ENCODE measurements around the gene NSG1.

- no peak for TF ChIP-seq FOXJ3 (CRISPR knock-in tag; IDR thresholded peaks at IDR 0.05; ENCODE audit: borderline replicate concordance)
- TF ChIP-seq JUND (CRISPR knock-in tag; IDR thresholded peaks at IDR 0.05): no peak
- no peak for TF ChIP-seq DPF2 (CRISPR knock-in tag; IDR thresholded peaks at IDR 0.05; ENCODE audit: borderline replicate concordance, low read depth)
- no peak for TF ChIP-seq KDM5A (IDR thresholded peaks at IDR 0.05; ENCODE audit: borderline replicate concordance, low read length)
- TF ChIP-seq CCAR2 (optimal IDR thresholded peaks at IDR 0.05; ENCODE audit: low read depth, low read length): no peak
- TF ChIP-seq, protein P1, sequence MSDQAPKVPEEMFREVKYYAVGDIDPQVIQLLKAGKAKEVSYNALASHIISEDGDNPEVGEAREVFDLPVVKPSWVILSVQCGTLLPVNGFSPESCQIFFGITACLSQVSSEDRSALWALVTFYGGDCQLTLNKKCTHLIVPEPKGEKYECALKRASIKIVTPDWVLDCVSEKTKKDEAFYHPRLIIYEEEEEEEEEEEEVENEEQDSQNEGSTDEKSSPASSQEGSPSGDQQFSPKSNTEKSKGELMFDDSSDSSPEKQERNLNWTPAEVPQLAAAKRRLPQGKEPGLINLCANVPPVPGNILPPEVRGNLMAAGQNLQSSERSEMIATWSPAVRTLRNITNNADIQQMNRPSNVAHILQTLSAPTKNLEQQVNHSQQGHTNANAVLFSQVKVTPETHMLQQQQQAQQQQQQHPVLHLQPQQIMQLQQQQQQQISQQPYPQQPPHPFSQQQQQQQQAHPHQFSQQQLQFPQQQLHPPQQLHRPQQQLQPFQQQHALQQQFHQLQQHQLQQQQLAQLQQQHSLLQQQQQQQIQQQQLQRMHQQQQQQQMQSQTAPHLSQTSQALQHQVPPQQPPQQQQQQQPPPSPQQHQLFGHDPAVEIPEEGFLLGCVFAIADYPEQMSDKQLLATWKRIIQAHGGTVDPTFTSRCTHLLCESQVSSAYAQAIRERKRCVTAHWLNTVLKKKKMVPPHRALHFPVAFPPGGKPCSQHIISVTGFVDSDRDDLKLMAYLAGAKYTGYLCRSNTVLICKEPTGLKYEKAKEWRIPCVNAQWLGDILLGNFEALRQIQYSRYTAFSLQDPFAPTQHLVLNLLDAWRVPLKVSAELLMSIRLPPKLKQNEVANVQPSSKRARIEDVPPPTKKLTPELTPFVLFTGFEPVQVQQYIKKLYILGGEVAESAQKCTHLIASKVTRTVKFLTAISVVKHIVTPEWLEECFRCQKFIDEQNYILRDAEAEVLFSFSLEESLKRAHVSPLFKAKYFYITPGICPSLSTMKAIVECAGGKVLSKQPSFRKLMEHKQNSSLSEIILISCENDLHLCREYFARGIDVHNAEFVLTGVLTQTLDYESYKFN (CRISPR knock-in tag; conservative IDR thresholded peaks at IDR 0.05): no peak
- TF ChIP-seq MAX (IDR thresholded peaks at IDR 0.05): no peak
- no peak for TF ChIP-seq FOSL2 (CRISPR knock-in tag; IDR thresholded peaks at IDR 0.05)
- TF ChIP-seq GABPA (IDR thresholded peaks at IDR 0.05; ENCODE audit: low read depth, low read length): no peak
- no peak for TF ChIP-seq GABPA (CRISPR knock-in tag; IDR thresholded peaks at IDR 0.05; ENCODE audit: low read depth)
- no peak for TF ChIP-seq HNRNPK (IDR thresholded peaks at IDR 0.05; ENCODE audit: low read depth, low read length, poor library complexity, severe bottlenecking)
- TF ChIP-seq ZNF224 (CRISPR knock-in tag; IDR thresholded peaks at IDR 0.05): no peak
Measured at GRCh38 chr4:4390515-4391240, 3.8 kb downstream of the NSG1 start.

Data from HepG2 (cell line).